GM19043 (cell line): ENCODE results near the gene PAIP2.
"Not testable (repeated sequence)": the region's sequence is repeated elsewhere in the genome, so short reads cannot be mapped to it uniquely, and the experiment has no call there.

Experiments used
- ATAC-seq: cut with Tn5 transposase; IDR thresholded peaks from one replicate; pipeline ENCODE4 v1.9.1; 2021; ENCODE audit warnings: low read depth; ENCODE audit not compliant: unreplicated experiment

The PAIP2 gene

DNA sequence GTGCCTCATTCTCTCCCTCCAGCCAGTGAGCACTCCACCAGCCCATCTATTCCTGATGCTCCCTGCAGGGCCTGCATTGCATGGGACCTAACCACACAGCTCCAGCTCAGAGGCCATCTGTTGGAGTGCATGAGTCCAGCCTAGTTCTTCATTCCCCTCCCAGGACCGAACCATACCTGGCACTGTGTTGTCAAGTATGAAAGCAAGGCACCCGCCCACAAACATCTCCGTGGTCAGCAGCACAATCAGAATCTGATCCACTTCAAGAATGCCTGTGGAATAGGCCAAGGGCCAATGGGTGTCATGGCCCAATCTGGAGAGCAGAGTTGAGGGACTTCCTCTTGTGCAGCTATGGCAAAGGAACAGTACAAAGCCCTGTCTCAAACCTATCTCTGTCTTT is 35.6 kb downstream of the PAIP2 start:
- ATAC-seq: no peak

DNA sequence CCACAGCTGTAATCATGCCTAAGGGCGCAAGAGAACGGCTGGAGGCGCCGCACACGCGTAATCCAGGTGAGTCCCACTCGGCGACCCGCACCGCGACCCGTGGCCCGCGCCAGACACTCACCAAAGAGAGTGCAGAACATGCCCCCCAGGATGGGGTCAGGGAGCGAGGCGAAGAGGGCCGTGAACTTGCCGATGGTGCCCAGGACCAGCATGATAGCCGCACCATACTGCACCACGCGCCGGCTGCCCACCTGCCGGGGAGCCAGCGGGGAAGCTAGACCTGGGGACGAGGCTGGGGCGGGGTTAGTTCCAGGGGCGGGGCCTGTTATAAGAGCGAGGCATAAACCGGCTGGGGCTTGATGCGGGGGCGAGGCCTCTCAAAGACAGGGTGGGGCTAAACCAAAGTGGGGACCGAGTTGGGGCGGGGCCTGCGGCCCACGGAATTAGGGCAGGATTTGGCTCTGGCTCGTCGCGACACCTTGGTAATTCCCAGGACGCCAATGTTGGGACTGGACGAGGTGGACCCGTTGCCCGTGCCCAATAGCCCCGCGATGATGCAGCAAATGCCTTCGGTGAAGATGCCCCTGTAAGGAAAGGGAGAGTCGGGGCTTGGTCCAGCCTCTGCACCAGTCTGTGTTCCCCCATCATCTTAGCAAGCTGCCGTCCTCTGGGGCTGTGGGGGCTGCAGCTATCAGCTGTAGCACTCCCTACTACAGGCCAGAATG is 36.6 kb downstream of the PAIP2 start:
- ATAC-seq: no peak

DNA sequence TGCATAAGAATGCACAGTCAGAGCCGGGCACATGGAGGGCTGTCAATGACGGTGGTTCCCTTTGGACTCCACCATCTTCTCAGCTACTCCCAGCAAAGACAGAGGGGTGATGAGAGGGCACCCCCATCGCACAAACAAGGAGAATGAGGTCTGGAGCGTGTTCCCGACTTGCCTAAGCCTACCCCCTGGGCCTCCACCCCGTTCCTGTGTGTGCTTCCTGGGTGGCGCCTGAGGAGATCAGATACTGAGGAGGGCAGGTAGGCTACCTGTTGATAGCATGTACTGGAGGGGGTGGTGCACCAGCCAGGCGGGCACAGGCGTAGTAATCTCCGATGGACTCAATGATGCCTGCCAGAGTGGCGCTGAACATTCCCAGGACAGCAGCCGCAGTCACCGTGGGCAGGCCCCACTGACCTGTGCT is 37.3 kb downstream of the PAIP2 start:
- ATAC-seq: no peak

DNA sequence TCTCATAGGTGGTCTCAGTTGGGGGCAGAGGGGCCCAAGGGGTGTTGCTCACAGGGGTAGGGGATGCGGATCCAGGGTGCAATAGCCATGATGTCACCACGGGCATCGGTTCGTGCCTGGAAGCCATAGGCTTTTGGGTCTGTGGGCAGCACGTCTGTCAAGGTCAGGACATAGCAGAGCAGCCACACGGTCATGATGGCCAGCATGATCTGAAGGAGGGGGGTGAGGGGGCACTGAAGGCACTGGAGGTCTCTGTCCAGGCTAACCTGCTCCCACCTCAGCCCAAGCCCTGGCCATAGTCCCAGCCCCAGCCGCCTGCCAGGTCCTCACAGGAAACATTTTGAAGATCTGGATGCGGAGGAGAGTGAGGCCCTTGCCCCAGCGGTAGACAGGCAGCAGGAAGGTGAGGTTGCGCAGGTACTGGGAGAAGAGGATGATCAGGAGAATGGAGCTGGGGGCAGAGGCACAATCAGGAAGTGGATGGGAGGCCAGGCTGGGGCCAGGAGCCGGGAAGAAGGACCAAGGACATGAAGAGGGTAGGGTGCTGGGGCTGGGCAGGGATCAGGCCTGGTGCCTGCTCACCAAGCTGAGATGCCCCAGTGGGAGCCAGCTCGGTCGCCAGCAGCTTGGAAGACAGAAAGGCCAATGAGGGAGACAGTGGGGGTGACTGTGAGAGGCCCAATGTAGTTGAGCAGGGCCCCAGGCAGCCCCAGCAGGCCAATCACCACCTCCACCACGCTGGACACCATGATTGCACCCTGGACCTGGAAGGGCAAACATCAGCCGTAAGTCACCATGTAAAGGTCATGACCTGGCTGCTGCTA is 38.2 kb downstream of the PAIP2 start:
- ATAC-seq: no peak

DNA sequence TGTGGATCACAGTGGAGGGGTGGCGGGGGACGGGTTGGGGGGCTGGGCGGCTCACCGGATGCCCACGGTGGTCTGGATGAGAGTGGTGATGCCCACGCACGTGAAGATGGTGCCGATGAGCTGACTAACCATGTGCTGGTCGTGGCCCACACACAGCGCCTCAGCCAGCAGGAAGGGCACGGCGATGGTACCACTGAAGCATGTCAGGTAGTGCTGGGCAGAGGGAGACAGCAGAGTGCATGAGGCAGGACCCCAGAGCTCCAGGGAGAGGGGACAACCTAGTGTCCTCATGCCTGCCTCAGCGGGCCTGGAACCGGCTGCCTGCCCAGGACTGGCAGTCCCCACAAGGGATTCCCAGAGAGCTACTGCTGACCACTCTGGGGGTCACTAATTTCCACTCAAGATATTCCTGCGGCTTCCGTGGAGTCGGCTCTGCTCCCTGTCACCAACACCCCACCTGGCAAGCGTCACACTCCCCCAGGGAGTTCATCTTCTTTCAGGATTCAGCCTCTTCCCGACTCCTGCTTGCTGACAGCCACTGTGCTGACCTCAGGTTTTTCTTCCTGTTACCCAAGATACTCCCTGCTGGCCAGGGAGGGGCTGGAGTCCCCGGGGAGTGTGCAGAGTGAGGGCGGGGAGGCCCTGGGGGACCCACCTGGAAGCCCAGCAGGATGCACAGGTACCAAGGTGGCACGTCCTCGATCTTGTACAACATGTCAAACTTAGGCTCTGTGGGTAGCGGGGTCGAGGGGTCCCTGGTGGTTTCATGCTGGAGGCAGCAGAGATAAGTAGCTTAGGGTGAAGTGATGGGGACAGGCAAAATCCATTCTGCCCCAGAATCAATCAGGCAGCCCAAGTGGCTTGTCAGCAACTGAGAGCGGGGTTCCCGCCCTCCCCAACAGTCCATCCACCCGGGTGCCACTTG is 40.4 kb downstream of the PAIP2 start:
- no peak for ATAC-seq

DNA sequence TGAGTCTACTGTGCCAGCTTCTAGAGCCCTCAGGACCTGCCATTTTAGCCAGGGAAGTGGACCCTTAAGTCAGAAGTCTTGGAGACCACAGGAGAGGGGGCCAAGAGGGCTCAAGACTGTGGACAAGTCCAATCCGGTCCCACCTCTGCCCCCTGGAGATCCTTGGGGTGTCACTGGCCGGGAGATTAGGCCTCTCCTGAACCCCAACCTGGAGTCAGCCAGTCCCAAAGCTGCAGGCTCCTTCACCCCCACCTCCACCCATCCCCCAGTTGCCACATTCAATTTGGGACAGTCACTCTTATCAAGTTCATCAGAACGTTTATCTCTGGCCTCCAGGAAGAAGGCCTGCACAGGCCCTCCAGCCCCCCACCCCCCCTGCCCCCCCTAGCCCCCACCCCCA is 41.2 kb downstream of the PAIP2 start:
- no peak for ATAC-seq

DNA sequence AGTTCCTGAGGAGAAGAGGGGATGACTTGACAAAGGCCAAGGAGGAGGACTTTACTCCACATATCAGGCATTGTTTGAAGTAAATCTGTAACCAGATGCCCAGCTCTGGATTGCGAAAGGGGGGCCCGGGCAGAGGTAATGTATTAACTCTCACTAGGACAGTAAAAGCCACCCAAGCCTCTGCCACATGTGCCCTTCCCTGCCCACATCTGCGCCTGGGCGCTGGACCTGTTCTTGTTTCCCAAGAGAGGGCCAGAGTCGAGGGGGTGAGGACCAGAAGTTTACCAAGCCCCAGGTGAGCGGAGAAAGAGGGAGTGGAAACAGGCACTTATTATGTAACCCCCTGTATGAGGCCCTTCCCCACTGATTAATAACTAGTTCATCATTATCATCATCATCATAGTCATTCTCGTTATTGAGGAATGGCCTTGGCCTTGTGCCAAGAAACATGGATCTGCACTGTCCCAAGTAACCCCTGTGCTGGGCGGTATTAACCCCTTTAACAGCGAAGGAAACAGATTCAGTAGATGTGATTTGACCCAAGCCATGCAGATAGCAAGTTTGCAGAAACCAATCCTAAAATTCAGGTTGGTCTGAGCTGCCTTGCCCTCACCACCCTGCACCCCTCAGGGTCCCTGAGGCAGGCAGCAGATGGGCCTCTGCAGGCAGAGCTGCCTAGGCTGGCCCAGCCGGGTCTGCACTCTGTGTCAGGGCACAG is 41.8 kb downstream of the PAIP2 start, which contains the start of gene SLC23A1:
SLC23A1 (minus strand) TSS at position 23 of the 718 bp plus-strand sequence. CDS start 44 bp downstream, outside the sequence.
- ATAC-seq: no peak

DNA sequence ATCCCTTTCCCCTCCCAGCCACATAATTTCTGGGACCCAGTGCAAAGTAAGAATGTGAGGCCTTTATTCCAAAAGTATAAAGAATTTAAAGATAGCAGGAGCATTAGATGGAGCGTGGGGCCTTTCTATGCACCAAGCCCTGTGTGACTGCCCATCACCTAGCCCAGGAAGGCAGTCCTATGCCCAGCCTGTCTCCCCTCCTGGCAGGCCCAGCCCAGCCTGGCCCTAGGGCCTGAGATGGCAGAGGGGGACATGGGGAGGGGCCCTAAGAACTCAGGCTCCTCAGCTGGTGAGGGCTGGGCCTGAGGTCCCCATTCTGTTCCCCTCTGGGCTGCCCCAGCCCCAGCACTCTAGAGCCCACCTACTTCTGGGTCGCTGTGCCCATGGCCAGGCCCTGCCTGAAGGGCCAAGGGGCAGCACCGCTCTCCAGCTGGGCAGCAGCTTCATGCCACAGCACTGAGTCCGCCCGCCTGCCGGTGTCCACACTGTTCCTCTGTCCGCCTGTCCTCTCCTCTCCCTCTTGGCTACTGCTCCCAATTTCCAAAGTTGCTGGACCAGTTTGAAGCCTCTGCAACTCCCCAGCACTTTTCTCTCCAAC is 42.4 kb downstream of the PAIP2 start:
- ATAC-seq: no peak

DNA sequence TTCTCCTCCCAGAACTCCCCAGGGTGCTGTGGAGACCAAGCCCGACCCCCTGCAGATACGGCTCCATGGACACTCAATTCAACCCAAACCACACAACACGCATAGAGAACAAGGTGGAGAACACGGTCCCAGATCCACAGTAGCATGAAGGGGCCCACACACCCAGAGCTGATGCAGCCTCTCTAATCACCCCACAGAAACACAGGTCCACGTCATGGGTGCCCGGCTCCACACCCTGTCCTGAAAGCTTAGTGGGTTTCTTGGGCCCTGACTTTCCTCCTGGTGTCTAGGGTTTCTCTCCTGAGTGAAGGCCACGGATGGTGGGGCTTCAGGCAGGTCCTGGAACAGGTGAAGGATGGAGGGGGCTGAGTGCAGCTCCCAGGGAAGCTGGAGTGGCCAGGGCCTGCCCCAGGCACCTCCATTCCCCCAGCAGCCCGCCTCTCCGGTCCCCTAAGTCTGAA is 43.0 kb downstream of the PAIP2 start:
- ATAC-seq: no peak

DNA sequence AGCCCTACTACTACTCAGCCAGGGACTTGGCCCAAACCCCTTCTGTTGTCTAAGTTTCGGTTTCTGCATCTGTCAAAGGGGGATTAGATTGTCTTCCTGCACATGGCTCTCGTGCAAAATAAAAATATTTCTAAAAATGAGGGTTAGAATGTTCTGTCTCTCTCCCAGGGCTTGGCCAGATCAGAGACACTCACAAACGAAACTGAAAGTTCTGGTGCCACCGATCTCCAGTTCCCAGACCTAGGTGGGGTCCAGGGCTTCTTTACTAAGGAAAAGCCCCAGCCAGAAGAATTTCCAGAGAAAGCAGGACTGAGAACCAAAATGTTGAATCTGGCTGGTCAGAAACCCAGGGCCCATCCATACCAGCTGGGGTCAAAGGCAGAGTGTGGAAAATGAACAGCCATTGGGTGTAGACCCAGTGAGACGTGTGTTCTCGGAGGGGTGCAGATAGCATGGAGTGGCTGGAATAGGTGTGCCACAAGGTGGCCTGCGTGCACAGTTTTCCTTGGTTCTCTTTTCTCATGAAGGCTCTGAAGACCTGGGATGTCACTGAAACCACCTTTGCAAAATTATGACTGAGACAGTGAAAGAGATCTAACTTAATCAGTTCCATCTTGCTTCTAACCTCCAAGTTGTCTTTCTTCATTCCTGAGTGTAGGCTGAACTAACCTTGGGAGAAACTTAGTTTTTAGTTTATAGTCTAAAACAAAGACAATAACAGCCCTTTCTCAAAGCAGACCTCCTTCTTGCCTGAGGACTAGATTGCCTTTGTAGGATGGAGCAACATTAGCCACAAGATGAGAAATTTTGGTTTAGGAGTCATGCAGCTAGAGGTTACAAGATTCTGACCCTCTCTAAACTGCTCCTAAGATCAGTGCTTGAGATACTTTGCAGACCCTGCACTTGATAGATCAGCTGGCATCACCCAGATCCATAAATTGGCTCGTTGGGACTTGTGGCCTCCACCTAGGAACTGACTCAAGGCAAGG is 43.7 kb downstream of the PAIP2 start:
- no peak for ATAC-seq

DNA sequence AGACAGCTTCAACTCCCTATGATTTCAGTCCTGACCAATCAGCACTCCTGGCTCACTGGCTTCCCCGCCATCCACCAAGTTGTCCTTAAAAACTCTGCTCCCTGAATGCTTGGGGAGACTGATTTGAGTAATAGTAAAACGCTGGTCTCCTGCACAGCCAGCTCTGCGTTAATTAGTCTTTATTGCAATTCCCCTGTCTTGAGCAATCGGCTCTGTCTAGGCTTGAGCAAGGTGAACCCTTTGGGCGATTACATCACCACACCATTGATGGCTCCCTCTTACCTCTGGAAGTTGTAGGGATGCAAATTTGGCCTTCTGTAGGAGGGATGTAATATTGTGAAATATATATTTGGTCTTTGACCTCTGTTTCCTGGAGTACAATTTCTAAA is 44.4 kb downstream of the PAIP2 start:
- ATAC-seq: no peak

DNA sequence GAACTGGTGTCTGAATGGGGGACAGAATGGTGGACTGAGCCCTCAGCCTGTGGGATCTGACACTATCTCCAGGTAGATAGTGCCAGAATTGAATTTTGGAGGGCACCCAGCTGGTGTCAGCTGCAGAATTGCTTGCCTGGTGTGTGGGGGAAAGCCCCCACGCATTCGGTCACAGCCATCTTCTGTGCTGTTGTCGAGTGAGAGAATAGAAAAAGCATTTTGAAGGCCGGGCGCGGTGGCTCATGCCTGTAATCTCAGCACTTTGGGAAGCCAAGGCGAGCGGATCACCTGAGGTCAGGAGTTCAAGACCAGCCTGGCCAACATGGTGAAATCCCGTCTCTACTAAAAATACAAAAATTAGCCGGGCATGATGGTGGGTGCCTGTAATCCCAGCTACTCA is 45.3 kb downstream of the PAIP2 start:
- ATAC-seq: not testable (repeated sequence)

DNA sequence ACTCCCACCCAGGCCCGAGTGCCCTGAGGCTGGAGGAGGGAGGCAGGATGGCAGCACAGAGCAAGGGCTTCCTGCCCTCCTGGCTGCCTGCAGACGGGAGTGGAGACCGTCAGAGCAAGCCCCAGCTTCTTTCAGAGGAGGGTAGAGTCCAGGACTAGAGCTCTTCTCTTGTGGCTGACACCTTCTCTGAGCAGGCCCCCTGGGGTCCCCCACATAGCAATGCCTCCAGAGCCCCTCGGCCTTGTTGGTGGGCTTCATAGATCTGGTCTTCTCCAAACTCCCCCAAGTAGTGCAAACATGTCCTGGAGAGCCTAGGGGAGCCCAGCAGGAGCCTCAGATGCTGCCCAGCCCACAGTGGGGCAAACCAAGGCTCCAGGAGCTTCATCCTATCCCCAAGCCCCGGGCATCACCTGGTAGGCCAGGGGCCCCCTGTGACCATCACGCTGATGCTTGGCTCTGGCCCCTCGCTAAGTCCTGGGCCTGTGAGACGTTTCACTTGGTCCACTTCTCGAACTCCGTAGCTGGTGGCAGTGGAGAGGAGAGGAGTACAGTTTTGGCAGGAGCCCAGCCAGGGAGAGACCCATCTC is 46.0 kb downstream of the PAIP2 start:
- no peak for ATAC-seq

DNA sequence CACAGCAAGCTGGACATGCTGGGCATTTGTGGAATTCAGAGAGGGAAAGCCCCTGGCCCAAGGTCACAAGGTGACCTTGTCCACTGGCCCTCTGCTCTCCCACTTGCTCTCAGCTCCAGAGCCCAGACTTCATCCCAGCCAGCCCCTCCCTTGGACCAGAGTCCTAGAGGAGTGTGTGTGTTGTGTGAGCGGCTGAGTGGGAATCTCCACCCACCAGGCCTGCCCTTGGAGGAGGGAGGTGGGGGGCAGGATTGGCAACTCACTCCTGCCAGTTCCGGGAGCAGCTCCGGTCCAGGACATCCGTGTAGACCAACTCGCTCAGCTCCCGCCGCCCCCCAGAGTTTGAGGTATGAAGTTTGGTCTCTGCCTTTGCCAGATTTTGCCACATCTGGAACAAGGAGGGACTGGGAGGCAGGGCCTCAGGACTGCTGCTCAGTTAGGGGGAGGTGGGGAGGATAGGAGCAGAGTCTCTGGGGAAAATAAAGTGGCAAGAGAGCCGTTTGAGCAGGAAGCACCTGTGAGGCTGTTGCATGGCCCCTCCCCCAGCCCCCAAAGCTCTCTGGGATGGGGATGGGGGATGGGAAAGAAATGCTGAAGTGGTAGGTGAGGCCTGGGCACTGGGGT is 46.7 kb downstream of the PAIP2 start:
- no peak for ATAC-seq

DNA sequence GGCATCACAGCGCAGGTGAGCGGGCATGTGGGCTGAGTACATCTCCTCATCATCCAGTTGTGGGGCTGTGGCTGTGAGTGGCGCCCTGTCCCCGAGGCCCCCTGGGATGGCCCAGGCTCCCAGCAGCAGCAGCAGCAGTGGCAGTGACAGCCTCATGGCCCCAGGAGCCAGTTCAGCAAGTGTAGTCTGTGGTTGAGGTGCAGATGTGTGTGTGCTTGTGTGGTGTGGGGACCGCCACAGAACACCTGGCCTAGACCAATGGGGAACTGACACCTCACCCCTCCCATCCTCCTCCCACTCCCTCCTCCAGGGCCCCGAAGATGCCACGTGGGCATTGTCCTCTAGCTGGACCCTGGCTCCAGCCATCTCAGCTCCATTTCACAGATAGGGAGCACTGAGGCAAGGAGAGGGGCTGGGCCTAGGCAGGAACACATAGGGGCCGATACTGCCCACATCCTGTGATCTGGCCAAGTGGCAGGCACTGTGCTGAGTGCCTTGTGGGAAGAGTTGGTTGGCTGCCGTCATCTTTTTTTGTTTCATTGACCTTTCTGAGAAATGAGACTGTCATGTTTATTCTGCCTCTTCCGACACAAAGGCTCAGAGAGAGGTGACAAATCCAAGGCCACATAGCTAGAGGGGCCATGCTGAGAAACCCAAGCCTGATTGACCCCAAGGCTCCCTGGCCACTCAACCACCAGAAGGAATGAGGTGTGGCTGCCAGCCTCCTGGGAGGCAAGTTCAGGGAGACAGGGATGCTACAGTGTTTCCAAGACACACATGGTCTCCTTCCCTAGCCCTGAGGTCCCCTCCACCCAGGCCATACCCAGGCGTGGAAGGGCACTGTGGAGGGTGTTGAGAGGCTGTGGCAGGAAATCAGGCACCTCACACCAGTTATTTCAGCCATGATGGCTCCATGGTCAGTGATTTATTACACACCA is 48.3 kb downstream of the PAIP2 start, which contains the start of gene MZB1:
MZB1 (minus strand) TSS at position 213 of the 938 bp plus-strand sequence; CDS start at position 156, 57 bp downstream.
- peak; percentile 40 for ATAC-seq
